ENCODE measurements around the gene CHST11.

- TF ChIP-seq CTCF (IDR thresholded peaks at IDR 0.05) (no peak), POLR2A (IDR thresholded peaks at IDR 0.05) (no peak), EP300 (IDR thresholded peaks at IDR 0.05) (no peak), POLR2AphosphoS5 (IDR thresholded peaks at IDR 0.05) (no peak)
Observed at GRCh38 chr12:104683831-104684503, 227.2 kb downstream of the CHST11 start.

Measured in sigmoid colon (tissue), 4 donors.